Epithelial cell of esophagus (primary cell): ENCODE data around the gene RICTOR.
A peak's percentile ranks its signal among the peaks of the same experiment; 100 is the strongest.

ENCODE experiments used
- DNase-seq: peaks from one replicate; pipeline ENCODE4 v3.0.0; 2010; ENCODE audit warnings: low read depth
- H3K4me3 ChIP-seq: 2 replicates; pipeline ENCODE4 v1.5.1; 2011; ENCODE audit warnings: mild to moderate bottlenecking, low read length, control low read depth
- TF ChIP-seq, protein P1 (sequence below): IDR thresholded peaks from 2 replicates; pipeline ENCODE4 v1.5.1; 2011; ENCODE audit warnings: low read depth, mild to moderate bottlenecking, low read length, control low read depth, inconsistent platforms; ENCODE audit not compliant: insufficient read depth; ENCODE audit errors: missing control alignments

Gene RICTOR

DNA sequence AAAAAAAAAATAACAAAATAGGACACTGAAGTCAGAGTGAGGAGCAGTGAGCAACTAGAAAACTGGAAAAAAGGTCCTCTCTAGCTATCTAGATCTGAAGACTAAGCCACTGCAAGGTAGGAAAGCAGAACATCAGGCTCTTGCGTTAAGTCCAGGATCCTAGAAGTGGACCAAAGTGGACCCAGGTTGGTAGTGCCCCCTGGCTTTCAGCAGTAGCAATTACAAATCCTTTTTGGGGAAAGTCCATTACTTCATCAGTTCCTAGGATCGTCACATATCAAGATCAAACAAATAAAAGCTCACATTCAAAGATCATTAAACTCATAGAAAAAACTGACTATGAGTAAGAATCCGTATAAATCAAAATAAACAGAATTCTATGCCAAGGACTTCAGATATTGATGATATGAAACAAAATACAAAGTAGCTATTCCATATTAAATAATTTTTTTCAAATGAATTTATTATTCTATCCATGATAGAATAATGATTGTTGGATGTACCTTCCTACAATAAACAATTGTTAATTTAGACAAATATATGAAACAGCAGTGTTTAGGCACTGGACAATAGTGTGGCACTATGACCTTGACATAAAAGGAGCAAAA, 6.5 kb upstream of the RICTOR start:
- TF ChIP-seq, protein P1, sequence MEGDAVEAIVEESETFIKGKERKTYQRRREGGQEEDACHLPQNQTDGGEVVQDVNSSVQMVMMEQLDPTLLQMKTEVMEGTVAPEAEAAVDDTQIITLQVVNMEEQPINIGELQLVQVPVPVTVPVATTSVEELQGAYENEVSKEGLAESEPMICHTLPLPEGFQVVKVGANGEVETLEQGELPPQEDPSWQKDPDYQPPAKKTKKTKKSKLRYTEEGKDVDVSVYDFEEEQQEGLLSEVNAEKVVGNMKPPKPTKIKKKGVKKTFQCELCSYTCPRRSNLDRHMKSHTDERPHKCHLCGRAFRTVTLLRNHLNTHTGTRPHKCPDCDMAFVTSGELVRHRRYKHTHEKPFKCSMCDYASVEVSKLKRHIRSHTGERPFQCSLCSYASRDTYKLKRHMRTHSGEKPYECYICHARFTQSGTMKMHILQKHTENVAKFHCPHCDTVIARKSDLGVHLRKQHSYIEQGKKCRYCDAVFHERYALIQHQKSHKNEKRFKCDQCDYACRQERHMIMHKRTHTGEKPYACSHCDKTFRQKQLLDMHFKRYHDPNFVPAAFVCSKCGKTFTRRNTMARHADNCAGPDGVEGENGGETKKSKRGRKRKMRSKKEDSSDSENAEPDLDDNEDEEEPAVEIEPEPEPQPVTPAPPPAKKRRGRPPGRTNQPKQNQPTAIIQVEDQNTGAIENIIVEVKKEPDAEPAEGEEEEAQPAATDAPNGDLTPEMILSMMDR = peak; percentile 80
- DNase-seq = peak; percentile 79
- H3K4me3 ChIP-seq = no peak overlapping the region

DNA sequence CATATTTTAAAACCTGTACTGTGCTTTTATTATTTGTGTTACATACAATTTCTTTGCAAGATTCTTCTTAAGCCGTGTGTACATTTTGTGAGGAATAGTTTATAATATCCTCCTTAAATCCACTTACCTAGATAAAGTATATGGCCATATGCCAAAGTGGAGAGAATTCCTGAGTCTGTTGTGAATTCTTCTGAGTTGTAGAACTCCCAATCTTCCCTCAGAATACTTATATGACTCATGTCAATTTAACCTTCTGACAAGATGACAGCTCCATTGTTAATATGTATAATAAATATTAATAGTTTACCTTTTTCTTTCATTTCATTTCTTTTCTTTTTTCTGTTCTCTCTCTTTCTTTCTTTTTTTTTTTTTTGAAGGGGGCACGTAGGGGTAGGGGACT, 6.0 kb upstream of the RICTOR start:
- TF ChIP-seq, protein P1 = no peak
- no peak for DNase-seq
- H3K4me3 ChIP-seq = no peak overlapping the region

DNA sequence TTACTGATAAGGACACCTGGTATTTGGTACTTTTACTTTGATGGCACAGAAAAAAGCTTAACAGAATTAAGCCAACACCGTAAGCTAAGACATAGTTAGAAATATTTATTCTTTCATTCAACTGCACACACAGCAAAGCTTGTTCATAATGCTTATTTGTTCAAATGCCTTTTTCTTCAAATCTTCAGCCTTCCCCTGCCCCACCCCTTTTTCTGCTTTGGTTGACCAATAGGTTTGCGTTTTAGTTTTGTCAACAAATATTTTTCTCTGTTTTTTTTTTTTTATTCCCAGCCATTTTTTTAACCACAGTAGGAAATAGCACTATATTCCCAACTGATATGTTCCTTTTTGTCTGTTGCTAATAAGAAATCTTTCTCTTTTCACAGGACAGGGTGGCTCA, 4.9 kb upstream of the RICTOR start:
- H3K4me3 ChIP-seq = no peak overlapping the region
- no peak for DNase-seq
- TF ChIP-seq, protein P1 = no peak

DNA sequence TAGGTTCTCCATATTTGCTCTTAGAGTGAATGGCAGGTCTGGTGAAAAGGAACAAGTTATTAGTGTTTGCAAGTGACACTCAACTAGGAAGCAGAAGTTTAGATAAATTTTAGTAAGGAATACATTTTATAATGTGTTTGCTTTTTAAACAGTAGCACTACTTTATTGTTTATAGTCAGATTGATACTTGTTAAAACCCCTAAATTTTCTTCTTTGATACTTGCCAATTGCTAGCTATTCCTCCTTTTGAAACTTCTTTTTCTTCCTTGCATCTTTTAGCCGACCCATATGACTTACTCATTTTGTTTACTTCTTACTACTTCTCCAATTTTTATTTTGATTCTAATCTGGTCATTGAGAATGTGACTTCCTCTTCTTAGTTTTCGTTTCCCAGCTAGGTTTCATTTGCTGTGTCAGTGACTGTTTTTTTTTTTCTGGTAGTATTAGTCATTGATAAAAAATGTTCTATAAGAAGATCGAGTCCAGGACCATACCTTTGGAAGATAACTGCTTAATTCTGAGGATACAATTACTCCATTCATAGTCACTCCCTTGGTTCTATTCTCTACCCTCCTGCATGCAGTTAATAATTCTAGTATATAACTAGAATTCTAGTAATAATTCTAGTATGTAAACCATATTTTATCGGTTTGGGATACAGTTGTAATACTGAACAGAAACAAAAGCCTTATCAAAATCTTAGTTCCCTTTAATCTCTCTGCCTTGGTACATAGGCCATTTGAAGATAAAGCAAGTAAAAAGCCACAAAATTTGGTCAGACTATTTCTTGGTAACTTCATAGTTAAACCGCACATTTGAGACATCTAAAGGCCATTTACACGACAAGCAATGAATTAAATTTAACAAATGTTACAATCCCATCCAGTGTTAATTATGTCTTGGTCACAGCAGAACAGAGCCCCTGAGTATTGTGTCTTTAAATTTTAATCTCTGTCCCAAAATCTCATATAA, 2.8 kb upstream of the RICTOR start:
- TF ChIP-seq, protein P1 = no peak
- H3K4me3 ChIP-seq = no peak overlapping the region
- peak; percentile 48 for DNase-seq

DNA sequence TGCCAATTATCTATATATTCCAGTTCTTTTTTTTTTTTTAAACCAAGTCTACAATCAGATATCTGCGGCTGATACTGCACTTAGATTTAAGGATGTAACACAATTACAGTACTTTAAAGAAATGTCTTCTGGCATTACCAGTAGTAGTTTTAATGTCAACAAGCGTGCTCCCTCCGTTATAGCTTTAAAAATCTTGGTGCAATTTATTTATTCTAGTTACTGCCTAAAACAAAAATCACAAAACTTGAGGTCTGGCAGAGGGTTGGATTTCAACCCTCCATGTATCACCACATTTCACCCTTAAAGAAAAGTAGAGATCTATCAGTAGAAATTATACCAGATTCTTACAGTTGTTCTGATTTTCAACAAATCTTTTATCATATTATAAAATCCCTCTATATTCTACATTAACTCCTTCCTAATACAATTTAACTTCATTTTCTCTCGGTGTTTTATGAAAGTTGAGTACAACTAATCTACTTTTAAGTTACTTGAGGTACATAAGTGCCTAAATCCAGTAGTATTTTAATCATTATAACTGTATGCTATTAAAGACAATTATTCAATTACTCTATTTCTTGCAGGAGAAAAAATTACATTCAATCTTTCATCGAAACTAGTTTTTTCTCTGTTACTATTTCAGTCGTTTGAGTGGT, 2.0 kb upstream of the RICTOR start:
- TF ChIP-seq, protein P1 = no peak
- DNase-seq = no peak
- H3K4me3 ChIP-seq = no peak overlapping the region

DNA sequence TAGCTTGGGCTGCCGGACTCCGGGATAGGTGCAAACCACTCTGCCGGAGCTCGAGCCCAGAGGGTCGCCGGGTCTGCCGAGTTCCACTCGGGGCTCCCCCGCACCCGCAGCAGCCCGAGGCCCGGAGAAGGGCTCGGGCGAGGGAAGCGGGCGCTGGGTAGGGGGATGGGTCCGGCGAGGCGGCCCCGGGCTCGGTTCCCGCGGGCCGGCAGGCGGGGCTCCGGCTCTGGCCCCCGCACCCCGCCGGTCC, 507 bp downstream of the RICTOR start:
- peak overlapping the region; percentile 92 for H3K4me3 ChIP-seq
- TF ChIP-seq, protein P1 = no peak
- no peak for DNase-seq
